KOPT-K1 (cell line): ENCODE measurements around the gene MYO10.
"Not testable (repeated sequence)": the region's sequence is repeated elsewhere in the genome, so short reads cannot be mapped to it uniquely, and the experiment has no call there.

Experiments
- H3K27ac ChIP-seq: fragments of 200-600 bp; sonication (generic); 2 replicates; pipeline ENCODE4 v1.5.1; 2016; ENCODE audit warnings: antibody characterized with exemption, mild to moderate bottlenecking, low read depth, low read length; ENCODE audit not compliant: poor library complexity, severe bottlenecking
- H3K36me3 ChIP-seq: fragments of 200-600 bp; sonication (generic); 2 replicates; pipeline ENCODE4 v1.5.1; 2017; ENCODE audit warnings: antibody characterized with exemption, mild to moderate bottlenecking, low read length, moderate library complexity; ENCODE audit not compliant: insufficient read depth
- H3K9me3 ChIP-seq: fragments of 200-600 bp; sonication (generic); 2 replicates; pipeline ENCODE4 v1.5.1; 2017; ENCODE audit warnings: antibody characterized with exemption, low read length, mild to moderate bottlenecking; ENCODE audit not compliant: insufficient read depth, poor library complexity, severe bottlenecking

Gene MYO10

DNA sequence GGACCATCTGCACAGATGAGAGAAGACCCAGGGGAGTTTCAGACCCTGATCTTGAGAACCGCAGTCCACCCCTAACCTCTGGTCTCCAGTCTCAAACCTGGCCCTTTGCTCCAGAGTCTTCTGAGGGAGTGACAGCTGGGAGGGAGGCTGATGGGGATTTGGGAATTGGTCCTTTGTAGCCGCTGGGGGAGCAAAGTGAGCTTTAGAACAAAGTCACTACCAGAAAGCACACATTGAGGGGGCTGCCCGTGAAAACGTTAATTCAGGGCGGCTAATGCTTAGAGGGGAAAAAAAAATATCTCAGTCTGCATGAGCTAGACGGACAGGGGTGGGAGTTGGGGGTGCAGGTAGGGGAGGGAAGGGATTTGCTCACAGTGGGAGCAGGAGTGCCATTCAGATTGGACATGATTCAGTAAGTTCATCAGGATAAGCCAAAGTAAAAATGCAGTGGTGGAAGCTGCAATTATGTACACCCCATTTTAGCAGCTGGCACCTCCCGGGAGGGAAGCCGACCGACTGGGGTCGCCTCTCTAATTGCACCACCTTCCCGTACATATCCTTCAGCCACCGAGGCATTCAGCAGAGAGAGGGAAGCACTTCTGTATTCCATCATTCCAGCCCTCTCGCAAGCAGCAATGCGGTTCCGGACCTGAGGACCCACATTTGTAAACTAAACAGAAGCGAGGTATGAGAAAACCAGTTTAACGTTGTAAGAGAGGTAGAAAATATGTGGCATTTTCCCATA lies 195.8 kb downstream of the MYO10 start:
- no peak overlapping the region for H3K27ac ChIP-seq
- no peaks in the 10 kb centered on the region for H3K36me3 ChIP-seq
- H3K9me3 ChIP-seq: no peaks in the 10 kb centered on the region

DNA sequence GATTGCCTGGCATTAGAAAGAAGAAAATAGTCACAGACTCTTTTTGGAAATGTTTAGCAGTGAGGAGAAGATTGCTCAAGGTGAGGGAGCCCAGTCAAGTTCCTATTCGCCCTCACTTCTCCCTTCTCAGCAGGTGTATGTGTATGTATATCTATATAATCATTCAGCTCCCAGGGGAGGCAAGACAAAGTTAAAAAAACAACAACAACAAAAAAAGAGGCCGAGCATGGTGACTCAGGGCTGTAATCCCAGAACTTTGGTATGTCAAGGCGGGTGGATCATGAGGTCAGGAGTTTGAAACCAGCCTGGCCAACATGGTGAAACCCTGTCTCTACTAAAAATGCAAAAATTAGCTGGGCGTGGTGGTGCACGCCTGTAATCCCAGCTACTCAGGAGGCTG lies 197.7 kb downstream of the MYO10 start:
- H3K9me3 ChIP-seq, H3K27ac ChIP-seq, H3K36me3 ChIP-seq: not testable (repeated sequence)

DNA sequence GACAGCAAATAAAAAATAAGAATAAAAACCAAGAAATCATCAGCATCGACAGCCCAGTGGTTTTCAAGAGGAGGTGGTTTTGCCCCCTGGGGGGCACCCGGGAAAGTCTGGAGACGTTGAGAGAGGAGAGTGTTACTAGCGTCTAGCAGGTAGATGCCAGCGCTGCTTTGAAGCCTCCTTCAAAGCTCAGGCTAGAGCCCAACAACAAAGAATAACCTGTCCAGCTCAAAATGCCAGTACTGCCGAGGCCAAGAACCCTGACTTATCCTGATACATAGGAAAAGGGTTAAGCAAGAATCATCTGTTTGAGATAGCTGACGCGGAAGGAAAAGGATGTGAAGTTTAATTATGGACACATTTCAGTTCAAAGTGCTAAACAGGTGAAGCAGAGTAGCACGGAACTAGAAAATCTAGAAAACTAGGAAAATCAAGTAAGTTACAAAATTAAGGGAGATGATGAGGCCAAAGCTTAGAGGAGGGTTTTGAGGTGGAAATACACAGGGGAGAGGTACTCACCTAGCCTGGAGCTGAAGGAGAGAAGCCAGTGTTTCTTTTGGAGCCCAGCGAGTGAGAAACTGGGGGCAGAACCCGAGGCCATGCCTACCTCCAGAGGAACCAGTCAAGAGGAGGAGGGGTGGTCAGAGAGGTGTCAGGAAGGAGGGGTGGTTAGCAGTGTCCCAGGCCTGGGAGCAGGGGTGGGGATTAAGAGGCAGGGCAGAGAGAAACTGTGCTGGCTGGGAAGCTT lies 198.3 kb downstream of the MYO10 start:
- no peaks in the 10 kb centered on the region for H3K36me3 ChIP-seq
- H3K27ac ChIP-seq: no peak overlapping the region

DNA sequence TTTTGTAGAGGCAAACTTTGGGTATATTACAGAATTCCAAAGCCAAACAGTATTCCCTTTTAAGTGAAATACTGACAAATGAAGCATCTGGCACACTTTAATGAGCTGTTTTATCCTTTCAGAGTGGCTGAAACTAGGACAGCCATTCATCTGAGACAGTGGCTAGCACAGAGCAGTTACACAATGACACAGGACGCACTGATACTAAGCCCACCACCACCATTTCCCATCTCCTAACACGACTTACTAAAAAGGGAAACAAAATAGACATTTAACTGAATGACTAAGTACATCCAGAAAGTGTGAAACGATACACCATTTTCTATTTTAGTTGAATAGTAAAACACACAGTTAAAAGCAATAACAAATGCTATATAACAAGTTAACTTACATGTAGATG lies 198.9 kb downstream of the MYO10 start:
- H3K9me3 ChIP-seq: no peaks in the 10 kb centered on the region
- H3K27ac ChIP-seq: no peak overlapping the region
- no peaks in the 10 kb centered on the region for H3K36me3 ChIP-seq

More for the DNA sequence above, 198.3 kb downstream of the MYO10 start:
- H3K9me3 ChIP-seq: no peaks in the 10 kb centered on the region

DNA sequence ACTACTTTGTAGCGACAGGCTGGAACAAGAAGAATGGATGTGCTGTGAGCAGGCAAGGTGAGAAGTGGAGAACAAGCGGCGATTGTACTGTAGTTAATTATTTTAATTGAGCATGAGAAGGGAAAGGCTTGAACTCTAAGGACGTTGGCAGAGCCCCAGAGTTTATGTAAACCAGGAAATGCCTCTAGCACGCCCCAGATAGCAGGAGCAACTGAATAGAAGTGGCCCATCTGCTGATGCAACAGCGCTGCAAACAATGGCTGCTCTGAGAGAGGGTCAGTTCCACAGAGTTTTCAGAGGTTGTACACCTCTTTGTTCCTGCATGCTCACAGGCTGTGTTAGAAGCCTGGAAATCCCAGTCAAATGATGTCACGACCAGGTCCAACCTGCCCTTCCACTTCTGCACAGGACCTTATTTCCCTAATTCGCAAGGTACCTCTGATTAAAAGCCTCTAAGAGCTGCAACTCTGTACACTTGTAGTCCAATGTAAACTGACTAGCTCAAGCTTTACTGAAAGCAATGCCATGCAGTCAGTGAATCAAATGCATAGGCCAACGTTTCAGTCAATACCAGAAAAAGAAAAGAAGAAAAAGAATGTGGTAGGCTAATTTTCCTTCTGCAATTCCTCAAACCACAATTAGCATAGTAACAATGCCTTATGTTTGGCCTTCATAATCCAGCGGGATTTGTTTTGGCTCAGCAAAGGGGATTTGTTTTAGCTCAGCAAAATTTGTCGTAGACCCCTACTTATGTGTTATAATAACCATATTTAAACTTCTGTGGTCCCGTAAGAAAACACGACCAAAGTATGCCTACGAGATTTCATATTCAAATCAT lies 199.7 kb downstream of the MYO10 start:
- Histone ChIP-seq H3K27ac (no peak overlapping the region), H3K36me3 (no peaks in the 10 kb centered on the region), H3K9me3 (no peaks in the 10 kb centered on the region)

DNA sequence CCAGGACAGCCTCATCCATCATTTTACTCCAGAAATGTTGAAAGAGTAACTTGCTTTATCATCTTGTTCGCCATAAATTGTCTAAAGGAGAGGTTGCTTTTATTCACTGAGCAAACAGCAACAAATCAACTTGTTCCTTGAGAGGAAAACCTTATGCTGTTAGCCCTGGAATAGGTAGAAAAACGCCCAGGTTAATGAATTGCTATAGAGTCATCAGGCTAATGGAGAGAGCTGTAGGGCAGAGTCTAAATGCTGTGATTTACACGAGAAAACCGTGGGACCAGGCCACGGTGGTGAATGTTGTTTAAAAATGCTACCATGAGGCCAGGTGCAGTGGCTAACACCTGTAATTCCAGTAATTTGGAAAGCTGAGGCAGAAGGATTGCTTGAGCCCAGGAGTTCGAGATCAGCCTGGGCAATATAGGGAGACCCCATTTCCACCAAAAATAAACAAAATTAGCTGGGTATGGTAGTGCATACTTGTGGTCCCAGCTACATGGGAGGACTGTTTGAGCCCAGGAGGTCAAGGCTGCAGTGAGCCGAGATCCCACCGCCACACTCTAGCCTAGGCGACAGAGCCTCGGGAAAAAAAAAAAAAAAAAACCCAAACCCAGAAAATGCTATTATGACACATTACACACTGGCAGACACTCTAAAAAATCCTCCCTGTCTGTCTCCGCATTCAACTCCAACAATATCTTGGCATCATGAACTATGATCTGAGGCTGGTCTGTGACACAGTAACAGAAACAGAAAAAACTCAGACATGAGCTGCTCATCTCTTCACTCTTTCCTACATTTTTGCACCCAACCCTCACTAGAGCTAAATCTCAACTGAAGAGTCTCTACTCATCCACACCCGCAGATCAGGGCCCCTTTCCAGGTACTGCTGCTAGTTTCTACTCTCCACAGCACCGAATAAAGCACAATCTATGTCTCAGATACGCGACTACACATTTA lies 200.7 kb downstream of the MYO10 start:
- Histone ChIP-seq H3K36me3 (no peaks in the 10 kb centered on the region), H3K27ac (no peak overlapping the region), H3K9me3 (no peaks in the 10 kb centered on the region)

DNA sequence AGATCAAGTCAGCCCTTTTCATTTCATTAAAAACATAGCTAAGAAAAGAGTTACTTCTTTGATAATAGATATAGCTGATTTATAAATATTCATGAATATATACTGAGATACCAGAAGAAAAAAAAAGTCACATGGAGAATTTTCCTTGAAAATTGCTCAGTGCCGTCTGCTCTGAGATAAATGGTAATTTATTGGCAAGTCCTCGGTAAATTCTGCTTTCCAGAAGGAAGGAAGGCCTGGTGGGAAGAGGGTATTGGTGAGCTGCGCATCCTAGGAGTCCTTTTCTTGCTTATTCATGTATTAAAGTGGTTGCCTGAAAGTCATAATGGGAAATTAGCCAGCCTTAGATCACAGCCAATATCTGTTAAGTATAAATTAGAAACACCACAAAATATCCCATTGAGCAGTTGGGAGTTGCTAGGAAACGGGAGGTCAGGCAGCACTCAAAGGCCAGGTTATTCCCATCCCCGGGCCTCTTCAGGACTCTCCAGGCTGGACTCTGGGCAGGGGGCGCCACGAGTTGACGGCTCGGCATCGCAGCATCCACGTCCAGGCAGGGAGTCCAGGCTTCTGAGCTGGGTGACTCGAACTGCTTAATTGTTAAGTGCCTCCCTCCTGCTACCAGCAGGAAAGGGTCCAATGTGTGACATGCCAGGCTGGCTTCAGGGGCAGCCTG lies 202.6 kb downstream of the MYO10 start:
- H3K36me3 ChIP-seq: no peaks in the 10 kb centered on the region
- no peaks in the 10 kb centered on the region for H3K9me3 ChIP-seq
- H3K27ac ChIP-seq: no peak overlapping the region

DNA sequence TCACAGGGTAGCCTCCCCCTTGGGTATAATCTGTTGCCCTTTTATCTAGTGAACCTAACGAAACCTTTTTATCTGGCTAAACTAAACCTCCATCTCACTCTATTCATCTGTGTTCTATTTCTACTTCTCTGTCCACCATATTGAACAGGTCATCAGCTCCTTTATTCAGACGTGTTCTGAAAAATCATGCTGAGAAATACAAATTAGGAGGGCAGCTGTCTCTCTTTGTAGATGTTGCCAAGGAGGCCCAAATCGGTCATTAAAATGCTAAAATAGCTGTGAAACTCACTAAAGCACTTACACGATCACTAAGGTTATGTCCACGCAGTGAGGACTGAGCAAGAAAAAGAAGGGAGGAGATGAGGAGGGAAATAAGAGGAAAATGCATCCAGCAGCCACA lies 203.7 kb downstream of the MYO10 start:
- H3K9me3 ChIP-seq: no peaks in the 10 kb centered on the region
- no peaks in the 10 kb centered on the region for H3K36me3 ChIP-seq
- no peak overlapping the region for H3K27ac ChIP-seq

DNA sequence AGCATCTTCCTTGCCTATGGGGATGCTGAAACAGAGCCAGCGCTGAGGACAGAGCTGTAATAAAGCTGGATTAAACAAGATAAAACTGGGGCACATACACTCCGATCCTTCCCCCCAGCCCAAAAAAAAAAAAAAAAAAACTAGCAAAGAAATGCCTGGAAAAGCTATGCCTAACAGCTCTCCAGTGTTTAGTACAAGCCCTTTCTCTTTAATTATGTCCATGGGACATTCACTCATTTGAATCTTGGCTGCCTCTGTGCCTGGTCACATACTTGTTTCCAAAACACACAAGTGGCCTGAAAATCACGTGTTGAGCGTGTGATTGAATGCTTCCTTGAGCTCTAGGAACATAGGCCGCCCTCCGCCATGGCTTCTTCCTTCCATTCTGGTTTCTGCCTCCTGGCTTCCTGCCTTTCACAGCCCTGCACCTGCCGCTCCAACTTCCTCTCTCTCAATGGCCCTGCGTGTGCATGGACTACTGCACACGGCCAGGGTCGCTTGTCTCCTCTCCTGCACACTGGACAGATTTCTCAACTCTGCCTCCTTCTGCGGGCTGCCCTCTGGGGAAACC lies 208.2 kb downstream of the MYO10 start:
- no peaks in the 10 kb centered on the region for H3K36me3 ChIP-seq
- H3K27ac ChIP-seq: no peak overlapping the region
- H3K9me3 ChIP-seq: no peaks in the 10 kb centered on the region

DNA sequence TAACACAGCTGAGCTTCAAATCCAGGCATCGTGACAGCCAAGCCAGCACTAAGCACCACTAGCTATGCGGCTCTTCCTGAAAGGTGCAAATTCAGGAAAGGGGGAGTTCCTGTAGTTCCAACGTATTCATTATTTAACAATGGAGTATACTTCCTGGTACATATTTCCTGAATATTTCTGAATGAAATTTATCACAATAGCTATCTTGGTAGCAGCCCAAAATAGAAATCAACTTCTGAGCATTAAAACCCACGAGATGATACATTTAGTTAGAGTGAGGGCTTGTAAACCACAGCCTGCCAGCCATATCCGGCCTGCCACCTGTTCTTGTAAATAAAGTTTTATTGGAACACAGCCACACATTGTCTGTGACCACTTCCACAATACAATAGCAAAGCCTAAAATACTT lies 209.5 kb downstream of the MYO10 start:
- H3K36me3 ChIP-seq: no peaks in the 10 kb centered on the region
- H3K9me3 ChIP-seq: no peaks in the 10 kb centered on the region
- peak overlapping the region; percentile 4 for H3K27ac ChIP-seq

DNA sequence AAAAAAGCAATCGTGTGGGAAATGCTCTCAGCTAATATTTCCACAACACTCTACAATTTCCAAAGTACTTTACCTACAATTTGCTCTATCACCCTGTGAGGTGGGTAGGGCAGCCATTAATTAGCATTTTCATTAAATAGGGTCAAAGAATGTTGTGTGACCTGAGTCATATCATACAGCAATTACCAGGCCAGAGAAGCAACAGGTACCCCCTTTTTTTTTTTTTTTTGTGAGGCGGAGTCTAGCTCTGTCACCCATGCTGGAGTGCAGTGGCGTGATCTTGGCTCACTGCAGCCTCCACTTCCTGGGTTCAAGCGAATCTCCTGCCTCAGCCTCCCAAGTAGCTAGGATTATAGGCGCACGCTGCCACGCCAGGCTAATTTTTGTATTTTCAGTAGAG lies 210.5 kb downstream of the MYO10 start:
- no peak overlapping the region for H3K27ac ChIP-seq
- H3K9me3 ChIP-seq: no peaks in the 10 kb centered on the region
- no peaks in the 10 kb centered on the region for H3K36me3 ChIP-seq

DNA sequence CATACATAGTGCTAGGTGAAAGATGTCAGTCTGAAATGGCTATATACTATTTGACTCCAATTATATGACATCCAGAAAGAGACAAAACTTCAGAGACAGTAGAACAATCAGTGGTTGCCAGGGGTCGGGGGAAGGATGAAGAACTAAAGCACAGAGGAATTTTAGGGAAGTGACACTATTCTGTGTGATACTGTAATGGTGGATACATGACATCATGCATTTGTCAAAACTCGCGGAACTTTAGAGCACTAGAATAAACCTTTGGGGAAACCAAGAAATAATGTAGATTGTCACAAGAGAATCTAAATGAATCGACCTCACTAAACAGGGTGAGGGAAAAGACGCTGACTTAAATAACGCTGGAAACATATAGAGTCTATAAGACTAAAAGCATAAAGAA lies 212.3 kb downstream of the MYO10 start:
- H3K27ac ChIP-seq: no peak overlapping the region
- no peaks in the 10 kb centered on the region for H3K36me3 ChIP-seq

DNA sequence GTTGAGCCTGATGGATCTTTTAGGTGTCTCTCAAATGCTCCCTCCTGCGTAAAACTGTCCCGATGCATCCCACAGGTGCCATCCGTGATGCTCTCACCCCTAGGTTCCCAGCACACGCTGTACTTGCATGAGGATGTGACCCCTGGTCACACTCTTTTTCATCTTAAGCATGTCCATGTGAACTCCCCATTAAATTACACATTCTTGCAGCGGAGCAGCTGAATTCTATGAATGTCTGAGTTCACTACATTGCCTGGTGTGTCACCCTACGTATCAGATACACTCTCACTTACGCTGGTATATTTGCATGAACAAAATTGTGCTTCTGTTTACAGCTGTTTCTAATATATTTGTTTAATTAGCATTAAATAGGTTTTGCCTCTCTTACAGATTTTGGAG lies 214.0 kb downstream of the MYO10 start:
- Histone ChIP-seq H3K27ac (no peak overlapping the region), H3K9me3 (no peaks in the 10 kb centered on the region), H3K36me3 (no peaks in the 10 kb centered on the region)

More for the DNA sequence above, 212.3 kb downstream of the MYO10 start:
- H3K9me3 ChIP-seq: no peaks in the 10 kb centered on the region
